Loucy (cell line): Measurements from ENCODE around the gene FTCD.
"Not testable (repeated sequence)": the region's sequence is repeated elsewhere in the genome, so short reads cannot be mapped to it uniquely, and the experiment has no call there.

Source experiments
- H2AFZ ChIP-seq: fragments of 200-600 bp; sonication (generic); 2 replicates; pipeline ENCODE4 v1.6.0; 2016; ENCODE audit warnings: antibody characterized with exemption, mild to moderate bottlenecking, low read length, moderate library complexity
- H3F3A ChIP-seq: fragments of 200-600 bp; 2 replicates; pipeline ENCODE4 v1.6.0; 2016; ENCODE audit warnings: antibody characterized with exemption, low read depth, mild to moderate bottlenecking
- H3K27me3 ChIP-seq: fragments of 200-600 bp; sonication (generic); 2 replicates; pipeline ENCODE4 v1.6.1; 2014; ENCODE audit warnings: low read length, mild to moderate bottlenecking; ENCODE audit not compliant: insufficient read depth, poor library complexity, severe bottlenecking
- H3K36me3 ChIP-seq: fragments of 200-600 bp; sonication (generic); 2 replicates; pipeline ENCODE4 v1.6.1; 2016; ENCODE audit warnings: low read length; ENCODE audit not compliant: insufficient read depth
- H3K4me1 ChIP-seq: fragments of 200-600 bp; sonication (generic); 2 replicates; pipeline ENCODE4 v1.5.1; 2014; ENCODE audit warnings: low read length, mild to moderate bottlenecking; ENCODE audit not compliant: insufficient read depth, poor library complexity, severe bottlenecking
- H3K4me2 ChIP-seq: fragments of 200-600 bp; sonication (generic); 2 replicates; pipeline ENCODE4 v1.6.0; 2014; ENCODE audit warnings: antibody characterized with exemption, low read length, low read depth, mild to moderate bottlenecking; ENCODE audit not compliant: poor library complexity, severe bottlenecking
- H3K4me3 ChIP-seq: fragments of 200-600 bp; sonication (generic); 2 replicates; pipeline ENCODE4 v1.5.1; 2014; ENCODE audit warnings: low read length, mild to moderate bottlenecking, mixed read lengths; ENCODE audit not compliant: poor library complexity, severe bottlenecking
- H3K79me2 ChIP-seq: fragments of 200-600 bp; sonication (generic); 2 replicates; pipeline ENCODE4 v1.6.1; 2014; ENCODE audit warnings: low read length; ENCODE audit not compliant: insufficient read depth
- H3K9ac ChIP-seq: fragments of 200-600 bp; sonication (generic); 2 replicates; pipeline ENCODE4 v1.6.0; 2014; ENCODE audit warnings: mild to moderate bottlenecking, low read depth, low read length, moderate library complexity; ENCODE audit not compliant: poor library complexity, severe bottlenecking
- H3K9me2 ChIP-seq: fragments of 200-600 bp; sonication (generic); replicated peaks from 2 replicates; pipeline ENCODE4 v1.6.1; 2016; ENCODE audit warnings: low read depth, low read length, mixed read lengths
- H3K9me3 ChIP-seq: fragments of 200-600 bp; sonication (generic); 2 replicates; pipeline ENCODE4 v1.6.1; 2014; ENCODE audit warnings: mild to moderate bottlenecking, antibody characterized with exemption, low read length, low read depth; ENCODE audit not compliant: insufficient read depth
- H4K20me1 ChIP-seq: fragments of 200-600 bp; sonication (generic); 2 replicates; pipeline ENCODE4 v1.6.0; 2014; ENCODE audit warnings: antibody characterized with exemption, low read length, mild to moderate bottlenecking; ENCODE audit not compliant: insufficient read depth, poor library complexity, severe bottlenecking
- EZH2phosphoT487 ChIP-seq: fragments of 200-600 bp; IDR thresholded peaks from 2 replicates; pipeline ENCODE4 v1.6.1; 2018; ENCODE audit warnings: antibody characterized with exemption, mild to moderate bottlenecking, moderate library complexity, borderline replicate concordance
- TF ChIP-seq, protein P1 (sequence below): fragments of 200-600 bp; sonication (generic); conservative IDR thresholded peaks from 2 replicates; pipeline ENCODE4 v1.5.1; 2014; ENCODE audit warnings: mild to moderate bottlenecking, antibody characterized with exemption, low read length

Gene FTCD

DNA sequence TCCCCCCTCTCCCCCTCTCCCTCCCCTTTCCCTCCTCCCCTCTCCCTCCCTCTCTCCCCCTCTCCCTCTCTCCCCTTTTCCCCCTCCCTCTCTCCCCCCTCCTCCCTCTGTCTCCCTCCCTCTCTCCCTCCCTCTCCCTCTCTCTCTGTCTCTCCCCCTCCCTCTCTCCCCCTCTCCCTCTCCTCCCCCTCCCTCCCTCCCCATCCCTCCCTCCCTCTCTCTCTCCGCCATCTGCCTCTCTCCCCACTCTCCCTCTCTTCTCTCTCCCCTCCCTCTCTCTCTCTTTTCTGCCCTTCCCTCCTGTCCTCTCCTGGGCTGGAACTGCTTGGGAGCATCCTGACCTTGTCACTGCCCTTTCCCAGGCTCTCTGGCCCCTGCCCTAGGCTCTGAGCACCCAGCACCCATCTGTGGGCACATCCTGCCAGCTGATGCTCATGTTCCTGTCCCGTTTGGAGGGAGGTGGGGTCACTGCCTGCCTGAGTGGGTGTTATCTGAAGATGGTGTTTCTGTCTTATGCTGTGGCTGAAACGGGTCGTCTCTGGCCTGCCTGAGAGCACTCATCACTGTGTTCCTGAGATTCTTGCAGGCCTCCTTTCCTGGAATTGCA is 10.8 kb downstream of the FTCD start:
- TF ChIP-seq EZH2phosphoT487: no peak
- TF ChIP-seq, protein P1, sequence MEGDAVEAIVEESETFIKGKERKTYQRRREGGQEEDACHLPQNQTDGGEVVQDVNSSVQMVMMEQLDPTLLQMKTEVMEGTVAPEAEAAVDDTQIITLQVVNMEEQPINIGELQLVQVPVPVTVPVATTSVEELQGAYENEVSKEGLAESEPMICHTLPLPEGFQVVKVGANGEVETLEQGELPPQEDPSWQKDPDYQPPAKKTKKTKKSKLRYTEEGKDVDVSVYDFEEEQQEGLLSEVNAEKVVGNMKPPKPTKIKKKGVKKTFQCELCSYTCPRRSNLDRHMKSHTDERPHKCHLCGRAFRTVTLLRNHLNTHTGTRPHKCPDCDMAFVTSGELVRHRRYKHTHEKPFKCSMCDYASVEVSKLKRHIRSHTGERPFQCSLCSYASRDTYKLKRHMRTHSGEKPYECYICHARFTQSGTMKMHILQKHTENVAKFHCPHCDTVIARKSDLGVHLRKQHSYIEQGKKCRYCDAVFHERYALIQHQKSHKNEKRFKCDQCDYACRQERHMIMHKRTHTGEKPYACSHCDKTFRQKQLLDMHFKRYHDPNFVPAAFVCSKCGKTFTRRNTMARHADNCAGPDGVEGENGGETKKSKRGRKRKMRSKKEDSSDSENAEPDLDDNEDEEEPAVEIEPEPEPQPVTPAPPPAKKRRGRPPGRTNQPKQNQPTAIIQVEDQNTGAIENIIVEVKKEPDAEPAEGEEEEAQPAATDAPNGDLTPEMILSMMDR: no peak
- H3K27me3 ChIP-seq: no peaks in the 10 kb centered on the region
- no peaks in the 10 kb centered on the region for H3F3A ChIP-seq
- H3K4me3 ChIP-seq: no peak overlapping the region
- H3K9me3 ChIP-seq: no peaks in the 10 kb centered on the region
- H3K79me2 ChIP-seq: no peaks in the 10 kb centered on the region
- no peaks in the 10 kb centered on the region for H3K9me2 ChIP-seq
- H3K9ac ChIP-seq: no peak overlapping the region
- no peaks in the 10 kb centered on the region for H4K20me1 ChIP-seq
- H3K4me2 ChIP-seq: peak overlapping the region; percentile 37
- no peak overlapping the region for H2AFZ ChIP-seq
- no peaks in the 10 kb centered on the region for H3K36me3 ChIP-seq
- H3K4me1 ChIP-seq: peaks cover 9% of the 10 kb centered on the region

DNA sequence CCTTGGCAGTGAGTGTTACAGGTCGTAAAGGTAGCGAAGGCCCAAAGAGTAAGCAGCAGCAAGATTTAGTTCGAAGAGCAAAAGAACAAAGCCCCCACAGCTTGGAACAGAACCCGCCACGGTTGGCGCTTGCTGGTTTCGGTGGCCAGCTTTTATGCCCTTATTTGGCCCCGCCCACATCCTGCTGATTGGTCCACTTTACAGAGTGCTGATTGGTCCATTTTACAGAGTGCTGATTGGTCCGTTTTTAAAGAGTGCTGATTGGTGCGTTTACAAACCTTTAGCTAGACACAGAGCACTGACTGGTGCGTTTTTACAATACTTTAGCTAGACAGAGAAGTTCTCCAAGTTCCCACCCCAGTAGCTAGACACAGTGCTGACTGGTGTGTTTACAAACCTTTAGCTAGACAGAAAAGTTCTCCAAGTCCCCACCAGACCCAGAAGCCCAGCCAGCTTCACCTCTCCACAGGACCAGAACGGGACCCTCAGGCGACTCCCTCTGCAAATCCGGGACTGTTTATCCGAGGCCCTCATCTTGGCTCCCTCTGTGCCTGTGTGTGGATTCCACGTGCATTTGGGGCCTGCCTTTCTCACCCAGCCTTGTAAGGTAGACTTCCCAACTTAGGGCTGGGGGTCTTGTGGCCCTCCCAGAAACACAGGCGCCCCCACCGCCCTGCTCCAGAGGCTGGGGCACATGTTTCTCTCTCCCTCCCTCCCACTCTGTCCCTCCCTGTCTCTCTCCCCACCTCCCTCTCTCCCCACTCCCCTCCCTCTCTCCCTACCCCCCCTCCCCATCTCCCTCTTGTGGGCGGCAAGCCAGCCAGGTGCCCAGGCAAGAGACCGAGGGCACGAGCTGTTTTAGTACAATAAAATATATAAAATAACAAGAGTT is 12.6 kb downstream of the FTCD start:
- H3K4me2 ChIP-seq: peak overlapping the region; percentile 11
- TF ChIP-seq, protein P1: no peak
- TF ChIP-seq EZH2phosphoT487: no peak

DNA sequence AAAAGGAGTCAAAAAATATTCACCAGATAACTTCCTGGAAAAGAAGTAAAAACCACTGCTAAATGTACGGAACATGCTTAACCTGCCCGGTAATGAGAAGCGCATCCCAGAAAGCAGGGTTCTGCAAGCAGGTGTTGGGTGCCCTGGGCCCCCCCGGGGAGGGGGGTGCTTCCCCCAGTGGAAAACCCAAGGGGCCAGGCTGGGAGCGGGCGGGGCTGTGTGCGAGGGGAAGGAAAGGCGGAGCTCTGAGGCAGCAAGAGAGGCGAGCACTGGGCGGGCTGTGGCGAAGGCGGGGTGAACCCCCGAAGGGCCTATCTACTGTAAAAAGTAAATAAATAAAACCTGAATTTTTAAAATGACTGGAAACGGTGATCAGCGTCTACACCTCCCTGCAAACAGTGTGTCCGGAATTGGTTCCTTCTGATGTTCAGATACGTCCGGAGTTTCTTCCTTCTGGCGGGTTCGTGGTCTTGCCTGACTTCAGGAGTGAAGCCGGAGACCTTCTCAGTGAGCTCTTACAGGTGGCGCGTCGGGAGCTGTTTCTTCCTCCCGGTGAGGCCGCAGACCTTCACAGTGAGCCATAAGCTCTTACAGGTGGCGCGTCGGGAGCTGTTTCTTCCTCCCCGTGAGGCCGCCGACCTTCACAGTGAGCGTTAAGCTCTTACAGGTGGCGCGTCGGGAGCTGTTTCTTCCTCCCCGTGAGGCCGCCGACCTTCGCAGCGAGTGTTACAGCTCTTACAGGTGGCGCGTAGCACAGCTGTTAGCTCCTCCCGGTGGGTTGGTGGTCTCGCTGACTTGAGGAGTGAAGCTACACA is 13.4 kb downstream of the FTCD start:
- H3K9ac ChIP-seq: no peak overlapping the region
- no peaks in the 10 kb centered on the region for H3F3A ChIP-seq
- H3K4me3 ChIP-seq: no peak overlapping the region
- no peak overlapping the region for H3K4me2 ChIP-seq
- no peaks in the 10 kb centered on the region for H3K27me3 ChIP-seq
- H3K79me2 ChIP-seq: no peaks in the 10 kb centered on the region
- H3K9me3 ChIP-seq: no peaks in the 10 kb centered on the region
- H3K9me2 ChIP-seq: no peaks in the 10 kb centered on the region
- peaks cover 9% of the 10 kb centered on the region for H3K4me1 ChIP-seq
- H4K20me1 ChIP-seq: no peaks in the 10 kb centered on the region
- H2AFZ ChIP-seq: no peak overlapping the region
- no peaks in the 10 kb centered on the region for H3K36me3 ChIP-seq
- TF ChIP-seq, protein P1: no peak
- TF ChIP-seq EZH2phosphoT487: no peak

More for the DNA sequence above, 12.6 kb downstream of the FTCD start:
- no peak overlapping the region for H2AFZ ChIP-seq
- H3K4me1 ChIP-seq: peaks cover 9% of the 10 kb centered on the region
- no peaks in the 10 kb centered on the region for H3K79me2 ChIP-seq
- H3K27me3 ChIP-seq: no peaks in the 10 kb centered on the region
- no peaks in the 10 kb centered on the region for H3K9me3 ChIP-seq
- H3K9ac ChIP-seq: no peak overlapping the region
- no peaks in the 10 kb centered on the region for H3K9me2 ChIP-seq
- H3K36me3 ChIP-seq: no peaks in the 10 kb centered on the region
- no peaks in the 10 kb centered on the region for H3F3A ChIP-seq
- H4K20me1 ChIP-seq: no peaks in the 10 kb centered on the region
- H3K4me3 ChIP-seq: no peak overlapping the region

DNA sequence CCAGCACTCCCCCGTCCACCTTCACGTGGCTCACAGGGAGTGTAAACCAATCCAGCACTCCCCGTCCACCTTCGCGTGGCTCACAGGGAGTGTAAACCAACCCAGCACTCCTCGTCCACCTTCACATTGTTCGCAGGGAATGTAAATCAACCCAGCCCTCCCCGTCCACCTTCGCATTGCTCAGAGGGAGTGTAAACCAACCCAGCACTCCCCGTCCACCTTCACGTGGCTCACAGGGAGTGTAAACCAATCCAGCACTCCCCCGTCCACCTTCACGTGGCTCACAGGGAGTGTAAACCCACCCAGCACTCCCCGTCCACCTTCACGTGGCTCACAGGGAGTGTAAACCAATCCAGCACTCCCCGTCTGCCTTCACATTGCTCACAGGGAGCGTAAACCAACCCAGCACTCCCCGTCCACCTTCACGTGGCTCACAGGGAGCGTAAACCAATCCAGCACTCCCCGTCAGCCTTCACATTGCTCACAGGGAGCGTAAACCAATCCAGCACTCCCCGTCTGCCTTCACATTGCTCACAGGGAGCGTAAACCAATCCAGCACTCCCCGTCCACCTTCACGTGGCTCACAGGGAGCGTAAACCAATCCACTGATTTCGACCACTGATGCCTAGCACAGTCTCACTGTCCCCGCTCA is 14.9 kb downstream of the FTCD start:
- H2AFZ ChIP-seq, H3K36me3 ChIP-seq, H3K79me2 ChIP-seq, H3K9ac ChIP-seq, H3K9me3 ChIP-seq, H3K4me2 ChIP-seq, H4K20me1 ChIP-seq, H3K4me3 ChIP-seq, H3K4me1 ChIP-seq, H3K27me3 ChIP-seq, H3F3A ChIP-seq, H3K9me2 ChIP-seq: not testable (repeated sequence)
